ENCODE data around the gene GTF2E1. TPM values are rescaled to one million over a fixed set of nuclear protein-coding genes. Genes with fewer than 3 reads are reported as not detected.
"Not testable (repeated sequence)": the region's sequence is repeated elsewhere in the genome, so short reads cannot be mapped to it uniquely, and the experiment has no call there.

Gene GTF2E1
- total and polyA plus RNA-seq, 2 donors (not counting 1 experiment from before 2014, with no cell fraction given) = 11.5 to 15.7 TPM

DNA sequence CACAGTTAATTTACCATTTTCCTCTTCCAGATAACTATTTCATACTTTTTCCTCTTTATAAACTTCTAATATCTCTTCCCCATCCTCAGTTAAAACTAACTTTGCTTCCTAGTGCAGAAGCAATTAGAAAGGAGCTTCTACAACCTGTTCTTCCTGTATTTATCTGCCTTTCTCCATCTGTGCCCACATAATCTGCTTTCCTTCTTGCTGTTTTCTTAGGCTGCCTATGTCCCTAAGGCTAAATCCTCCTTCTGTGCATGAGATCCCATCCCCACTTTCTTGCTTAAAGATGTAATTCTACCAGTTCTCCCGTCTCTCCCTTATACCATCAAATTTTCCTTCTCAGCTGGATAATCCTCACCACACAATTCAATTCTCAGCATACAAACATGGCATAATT, 32.2 kb upstream of the GTF2E1 start:
- Histone ChIP-seq H3K4me2 (ENCODE audit: extremely low read depth, insufficient read depth, low read length) (no peak overlapping the region), H3K4me1 (ENCODE audit: control insufficient read depth, extremely low read depth, insufficient read depth, low read length) (no peaks in the 10 kb centered on the region), H2AFZ (ENCODE audit: low read length) (no peak overlapping the region), H3K36me3 (ENCODE audit: control insufficient read depth, insufficient read depth, low read length) (no peaks in the 10 kb centered on the region), H3K4me3 (replicated peaks in 1 of 4; ENCODE audit: control extremely low read depth in 1 of 4, insufficient read depth in 1 of 4, low read depth in 3 of 4, low read length in 4 of 4) (no peak overlapping the region), H3K27me3 (ENCODE audit: control insufficient read depth, insufficient read depth, low read length) (no peaks in the 10 kb centered on the region), H4K20me1 (ENCODE audit: control insufficient read depth, extremely low read depth, insufficient read depth, low read length) (no peaks in the 10 kb centered on the region), H3K9ac (ENCODE audit: insufficient read depth, low read length) (no peak overlapping the region), H3K79me2 (ENCODE audit: control insufficient read depth, insufficient read depth, low read length) (no peaks in the 10 kb centered on the region), H3K9me3 (ENCODE audit: control insufficient read depth, insufficient read depth, low read depth, low read length) (no peaks in the 10 kb centered on the region), H3K27ac (ENCODE audit: insufficient read depth, low read length) (no peak overlapping the region)
- no peak for DNase-seq (ENCODE audit: low read depth in 2 of 2)
- TF ChIP-seq EZH2 (IDR thresholded peaks at IDR 0.05; ENCODE audit: low read length, missing control alignments) = no peak
- TF ChIP-seq CTCF (conservative IDR thresholded peaks at IDR 0.05 in 1 of 2, IDR thresholded peaks at IDR 0.05 in 1 of 2; ENCODE audit: low read depth in 1 of 2, low read length in 2 of 2) = no peak

DNA sequence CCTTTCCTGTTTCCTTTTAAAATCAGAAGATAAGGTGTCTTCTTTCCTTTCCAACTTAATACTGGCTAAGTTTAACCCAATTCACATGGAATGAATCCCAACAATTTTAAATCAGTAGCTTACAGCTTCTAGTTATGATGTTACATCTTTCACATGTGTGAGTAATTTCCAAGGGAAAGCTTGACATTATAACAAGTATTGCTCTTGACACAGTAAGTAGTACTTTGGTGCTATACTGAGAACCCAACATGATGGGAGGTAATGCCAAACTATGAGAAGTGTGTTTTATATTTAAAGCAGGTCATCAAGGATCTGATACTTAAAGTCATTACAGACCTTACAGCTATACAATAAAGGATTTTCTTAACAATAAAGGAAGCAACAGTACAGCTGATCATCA, 29.3 kb upstream of the GTF2E1 start:
- no peak for TF ChIP-seq EZH2 (IDR thresholded peaks at IDR 0.05; ENCODE audit: low read length, missing control alignments)
- TF ChIP-seq CTCF (conservative IDR thresholded peaks at IDR 0.05 in 1 of 2, IDR thresholded peaks at IDR 0.05 in 1 of 2; ENCODE audit: low read depth in 1 of 2, low read length in 2 of 2) = no peak
- no peaks in the 10 kb centered on the region for H3K9me3 ChIP-seq (ENCODE audit: control insufficient read depth, insufficient read depth, low read depth, low read length)
- no peak overlapping the region for H3K4me3 ChIP-seq (replicated peaks in 1 of 4; ENCODE audit: control extremely low read depth in 1 of 4, insufficient read depth in 1 of 4, low read depth in 3 of 4, low read length in 4 of 4)

DNA sequence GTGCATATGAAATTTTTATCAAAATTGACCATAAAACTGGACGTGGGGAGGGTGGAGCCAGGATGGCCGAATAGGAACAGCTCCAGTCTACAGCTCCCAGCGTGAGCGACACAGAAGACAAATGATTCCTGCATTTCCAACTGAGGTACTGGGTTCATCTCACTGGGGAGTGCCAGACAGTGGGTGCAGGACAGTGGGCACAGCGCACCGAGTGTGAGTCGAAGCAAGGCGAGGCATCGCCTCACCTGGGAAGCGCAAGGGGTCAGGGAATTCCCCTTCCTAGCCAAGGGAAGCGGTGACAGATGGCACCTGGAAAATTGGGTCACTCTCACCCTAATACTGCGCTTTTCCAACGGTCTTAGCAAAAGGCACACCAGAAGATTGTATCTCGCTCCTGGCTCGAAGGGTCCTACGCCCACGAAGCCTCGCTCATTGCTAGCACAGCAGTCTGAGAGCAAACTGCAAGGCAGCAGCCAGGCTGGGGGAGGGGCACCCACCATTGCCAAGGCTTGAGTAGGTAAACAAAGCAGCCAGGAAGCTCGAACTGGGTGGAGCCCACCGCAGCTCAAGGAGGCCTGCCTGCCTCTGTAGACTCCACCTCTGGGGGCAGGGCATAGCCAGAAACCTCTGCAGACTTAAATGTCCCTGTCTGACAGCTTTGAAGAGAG, 23.2 kb upstream of the GTF2E1 start:
- H3K36me3 ChIP-seq (ENCODE audit: control insufficient read depth, insufficient read depth, low read length); H3K27me3 ChIP-seq (ENCODE audit: control insufficient read depth, insufficient read depth, low read length); H3K4me2 ChIP-seq (ENCODE audit: extremely low read depth, insufficient read depth, low read length); H3K4me1 ChIP-seq (ENCODE audit: control insufficient read depth, extremely low read depth, insufficient read depth, low read length); H4K20me1 ChIP-seq (ENCODE audit: control insufficient read depth, extremely low read depth, insufficient read depth, low read length); H3K9me3 ChIP-seq (ENCODE audit: control insufficient read depth, insufficient read depth, low read depth, low read length); H3K9ac ChIP-seq (ENCODE audit: insufficient read depth, low read length); H3K79me2 ChIP-seq (ENCODE audit: control insufficient read depth, insufficient read depth, low read length); H3K27ac ChIP-seq (ENCODE audit: insufficient read depth, low read length): not testable (repeated sequence)
- H3K4me3 ChIP-seq (replicated peaks in 1 of 4; ENCODE audit: control extremely low read depth in 1 of 4, insufficient read depth in 1 of 4, low read depth in 3 of 4, low read length in 4 of 4) = peak overlapping the region in 1 of 4 experiments; percentile 33
- peak overlapping the region; percentile 26 for H2AFZ ChIP-seq (ENCODE audit: low read length)
- peak in 1 of 2 donors; percentile 12 for DNase-seq (ENCODE audit: low read depth in 2 of 2)

More for the DNA sequence above, 29.3 kb upstream of the GTF2E1 start:
- Histone ChIP-seq H3K79me2 (ENCODE audit: control insufficient read depth, insufficient read depth, low read length) (no peaks in the 10 kb centered on the region), H3K27me3 (ENCODE audit: control insufficient read depth, insufficient read depth, low read length) (no peaks in the 10 kb centered on the region), H3K9ac (ENCODE audit: insufficient read depth, low read length) (no peak overlapping the region), H3K4me2 (ENCODE audit: extremely low read depth, insufficient read depth, low read length) (no peak overlapping the region), H3K36me3 (ENCODE audit: control insufficient read depth, insufficient read depth, low read length) (no peaks in the 10 kb centered on the region), H3K4me1 (ENCODE audit: control insufficient read depth, extremely low read depth, insufficient read depth, low read length) (no peaks in the 10 kb centered on the region), H2AFZ (ENCODE audit: low read length) (no peak overlapping the region), H3K27ac (ENCODE audit: insufficient read depth, low read length) (no peak overlapping the region), H4K20me1 (ENCODE audit: control insufficient read depth, extremely low read depth, insufficient read depth, low read length) (no peaks in the 10 kb centered on the region)
- DNase-seq (ENCODE audit: low read depth in 2 of 2) = no peak

All from fibroblast of lung (primary cell).